ENCODE results near the gene GALNT2.

Gene GALNT2

DNA sequence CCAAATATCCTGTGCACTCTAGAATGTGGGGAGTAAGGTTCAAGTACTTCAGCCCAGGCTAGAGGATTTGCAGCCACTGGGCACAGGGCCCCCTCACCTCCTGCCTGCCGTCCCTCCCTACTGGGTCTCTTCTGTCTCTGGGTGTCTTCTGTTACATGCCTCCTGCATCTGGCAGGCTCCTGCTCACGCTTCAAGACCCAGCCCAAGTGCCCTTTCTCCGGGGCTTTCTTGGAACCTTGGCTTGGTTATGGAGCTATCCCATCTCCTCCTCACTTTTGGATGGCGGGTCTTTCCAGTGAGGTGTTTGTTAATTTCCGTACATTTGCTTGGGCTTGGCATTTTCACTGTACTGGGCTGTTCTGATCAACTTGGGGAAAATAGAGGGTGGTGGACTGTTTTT, 129.0 kb downstream of the GALNT2 start:
- no peak for ATAC-seq
- TF ChIP-seq ZFP3 (CRISPR knock-in tag; IDR thresholded peaks at IDR 0.05) = peak; percentile 60; the same call in 1 of the 2 replicates
- TF ChIP-seq RARB (CRISPR knock-in tag; IDR thresholded peaks at IDR 0.05) = no peak
- TF ChIP-seq SNAI2 (CRISPR knock-in tag; IDR thresholded peaks at IDR 0.05) = no peak

DNA sequence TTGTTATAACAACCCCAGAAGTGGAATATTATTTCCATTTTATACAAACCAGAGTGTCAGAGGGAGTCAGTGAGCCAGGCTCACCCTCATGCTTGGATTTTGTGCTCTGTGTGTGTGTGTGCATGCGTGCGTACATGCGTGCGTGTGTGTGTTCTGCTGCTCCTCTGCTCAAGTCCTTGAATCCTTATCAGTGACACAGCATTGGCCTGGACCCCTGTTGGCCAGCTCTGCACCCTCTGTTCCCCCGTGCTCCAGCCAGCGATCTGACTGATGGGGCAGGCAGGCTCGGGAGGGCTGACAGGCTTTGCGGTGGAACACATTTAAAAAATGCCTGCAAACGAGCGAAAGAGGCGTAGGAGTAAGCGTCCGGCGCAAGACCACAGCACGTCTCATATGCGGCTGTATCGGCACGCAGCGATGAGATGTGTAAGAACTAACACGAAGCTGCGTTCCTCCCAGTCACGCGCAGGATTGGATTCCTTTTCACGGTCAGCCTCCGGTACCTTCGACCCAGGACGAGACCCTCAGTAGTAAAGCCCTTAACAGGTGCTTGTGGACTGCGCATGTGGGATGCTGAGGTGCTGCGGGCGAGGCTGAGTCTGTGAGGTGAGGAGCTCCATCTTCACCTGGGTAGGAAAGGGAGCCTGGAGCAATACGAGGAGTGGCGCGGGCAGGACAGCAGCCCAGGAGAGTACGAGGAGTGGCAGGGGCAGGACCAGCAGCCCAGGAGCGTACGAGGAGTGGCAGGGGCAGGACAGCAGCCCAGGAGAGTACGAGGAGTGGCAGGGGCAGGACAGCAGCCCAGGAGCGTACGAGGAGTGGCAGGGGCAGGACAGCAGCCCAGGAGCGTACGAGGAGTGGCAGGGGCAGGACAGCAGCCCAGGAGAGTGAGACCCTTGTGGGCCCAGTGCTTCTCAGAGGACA, 130.9 kb downstream of the GALNT2 start:
- no peak for ATAC-seq
- TF ChIP-seq, protein P1, sequence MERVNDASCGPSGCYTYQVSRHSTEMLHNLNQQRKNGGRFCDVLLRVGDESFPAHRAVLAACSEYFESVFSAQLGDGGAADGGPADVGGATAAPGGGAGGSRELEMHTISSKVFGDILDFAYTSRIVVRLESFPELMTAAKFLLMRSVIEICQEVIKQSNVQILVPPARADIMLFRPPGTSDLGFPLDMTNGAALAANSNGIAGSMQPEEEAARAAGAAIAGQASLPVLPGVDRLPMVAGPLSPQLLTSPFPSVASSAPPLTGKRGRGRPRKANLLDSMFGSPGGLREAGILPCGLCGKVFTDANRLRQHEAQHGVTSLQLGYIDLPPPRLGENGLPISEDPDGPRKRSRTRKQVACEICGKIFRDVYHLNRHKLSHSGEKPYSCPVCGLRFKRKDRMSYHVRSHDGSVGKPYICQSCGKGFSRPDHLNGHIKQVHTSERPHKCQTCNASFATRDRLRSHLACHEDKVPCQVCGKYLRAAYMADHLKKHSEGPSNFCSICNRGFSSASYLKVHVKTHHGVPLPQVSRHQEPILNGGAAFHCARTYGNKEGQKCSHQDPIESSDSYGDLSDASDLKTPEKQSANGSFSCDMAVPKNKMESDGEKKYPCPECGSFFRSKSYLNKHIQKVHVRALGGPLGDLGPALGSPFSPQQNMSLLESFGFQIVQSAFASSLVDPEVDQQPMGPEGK (CRISPR knock-in tag; IDR thresholded peaks at IDR 0.05; ENCODE audit: borderline replicate concordance) = no peak
- TF ChIP-seq GLIS3 (CRISPR knock-in tag; IDR thresholded peaks at IDR 0.05) (no peak), ZC3H10 (CRISPR knock-in tag; IDR thresholded peaks at IDR 0.05) (no peak), OSR1 (CRISPR knock-in tag; IDR thresholded peaks at IDR 0.05) (no peak), CSDC2 (CRISPR knock-in tag; IDR thresholded peaks at IDR 0.05) (no peak), ZNF70 (CRISPR knock-in tag; IDR thresholded peaks at IDR 0.05) (no peak), ZNF565 (CRISPR knock-in tag; conservative IDR thresholded peaks at IDR 0.05; ENCODE audit: low read depth) (no peak), RARB (CRISPR knock-in tag; IDR thresholded peaks at IDR 0.05) (no peak), ISL1 (CRISPR knock-in tag; IDR thresholded peaks at IDR 0.05) (no peak), ESRRG (CRISPR knock-in tag; IDR thresholded peaks at IDR 0.05) (no peak), TCF4 (CRISPR knock-in tag; IDR thresholded peaks at IDR 0.05; ENCODE audit: borderline replicate concordance) (no peak), SNAI2 (CRISPR knock-in tag; IDR thresholded peaks at IDR 0.05) (no peak), PPARA (CRISPR knock-in tag; IDR thresholded peaks at IDR 0.05; ENCODE audit: borderline replicate concordance) (no peak), ARNTL (CRISPR knock-in tag; IDR thresholded peaks at IDR 0.05; ENCODE audit: borderline replicate concordance, low read depth) (no peak), ZFP30 (CRISPR knock-in tag; IDR thresholded peaks at IDR 0.05) (no peak), ZFP3 (CRISPR knock-in tag; IDR thresholded peaks at IDR 0.05) (no peak), ZNF8 (CRISPR knock-in tag; IDR thresholded peaks at IDR 0.05) (no peak)
- TF ChIP-seq, protein P2, sequence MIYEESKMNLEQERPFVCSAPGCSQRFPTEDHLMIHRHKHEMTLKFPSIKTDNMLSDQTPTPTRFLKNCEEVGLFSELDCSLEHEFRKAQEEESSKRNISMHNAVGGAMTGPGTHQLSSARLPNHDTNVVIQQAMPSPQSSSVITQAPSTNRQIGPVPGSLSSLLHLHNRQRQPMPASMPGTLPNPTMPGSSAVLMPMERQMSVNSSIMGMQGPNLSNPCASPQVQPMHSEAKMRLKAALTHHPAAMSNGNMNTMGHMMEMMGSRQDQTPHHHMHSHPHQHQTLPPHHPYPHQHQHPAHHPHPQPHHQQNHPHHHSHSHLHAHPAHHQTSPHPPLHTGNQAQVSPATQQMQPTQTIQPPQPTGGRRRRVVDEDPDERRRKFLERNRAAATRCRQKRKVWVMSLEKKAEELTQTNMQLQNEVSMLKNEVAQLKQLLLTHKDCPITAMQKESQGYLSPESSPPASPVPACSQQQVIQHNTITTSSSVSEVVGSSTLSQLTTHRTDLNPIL (CRISPR knock-in tag; IDR thresholded peaks at IDR 0.05; ENCODE audit: low read depth) = no peak
- TF ChIP-seq, protein P3, sequence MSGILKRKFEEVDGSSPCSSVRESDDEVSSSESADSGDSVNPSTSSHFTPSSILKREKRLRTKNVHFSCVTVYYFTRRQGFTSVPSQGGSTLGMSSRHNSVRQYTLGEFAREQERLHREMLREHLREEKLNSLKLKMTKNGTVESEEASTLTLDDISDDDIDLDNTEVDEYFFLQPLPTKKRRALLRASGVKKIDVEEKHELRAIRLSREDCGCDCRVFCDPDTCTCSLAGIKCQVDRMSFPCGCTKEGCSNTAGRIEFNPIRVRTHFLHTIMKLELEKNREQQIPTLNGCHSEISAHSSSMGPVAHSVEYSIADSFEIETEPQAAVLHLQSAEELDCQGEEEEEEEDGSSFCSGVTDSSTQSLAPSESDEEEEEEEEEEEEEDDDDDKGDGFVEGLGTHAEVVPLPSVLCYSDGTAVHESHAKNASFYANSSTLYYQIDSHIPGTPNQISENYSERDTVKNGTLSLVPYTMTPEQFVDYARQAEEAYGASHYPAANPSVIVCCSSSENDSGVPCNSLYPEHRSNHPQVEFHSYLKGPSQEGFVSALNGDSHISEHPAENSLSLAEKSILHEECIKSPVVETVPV (CRISPR knock-in tag; IDR thresholded peaks at IDR 0.05) = no peak

DNA sequence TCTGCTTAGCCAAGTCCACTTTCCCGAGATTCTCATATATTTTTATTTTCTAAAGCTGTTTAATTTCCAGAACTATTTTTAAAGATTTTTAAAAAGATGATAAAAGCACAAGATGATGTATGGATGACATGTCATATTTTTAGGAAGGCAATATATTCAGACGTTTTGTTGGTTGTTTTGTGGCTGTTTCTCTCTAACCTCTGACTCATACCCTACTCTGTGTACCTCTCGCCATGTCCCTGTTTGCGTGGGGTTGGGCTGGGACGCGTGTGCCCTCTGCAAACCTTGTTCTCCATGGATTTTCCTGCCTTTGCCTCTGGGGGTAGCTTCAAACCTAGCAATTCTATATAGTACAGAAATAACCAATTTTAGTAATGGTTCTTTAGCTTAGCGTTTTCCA, 132.0 kb downstream of the GALNT2 start:
- TF ChIP-seq ZNF565 (CRISPR knock-in tag; conservative IDR thresholded peaks at IDR 0.05; ENCODE audit: low read depth) = no peak
- ATAC-seq = no peak

DNA sequence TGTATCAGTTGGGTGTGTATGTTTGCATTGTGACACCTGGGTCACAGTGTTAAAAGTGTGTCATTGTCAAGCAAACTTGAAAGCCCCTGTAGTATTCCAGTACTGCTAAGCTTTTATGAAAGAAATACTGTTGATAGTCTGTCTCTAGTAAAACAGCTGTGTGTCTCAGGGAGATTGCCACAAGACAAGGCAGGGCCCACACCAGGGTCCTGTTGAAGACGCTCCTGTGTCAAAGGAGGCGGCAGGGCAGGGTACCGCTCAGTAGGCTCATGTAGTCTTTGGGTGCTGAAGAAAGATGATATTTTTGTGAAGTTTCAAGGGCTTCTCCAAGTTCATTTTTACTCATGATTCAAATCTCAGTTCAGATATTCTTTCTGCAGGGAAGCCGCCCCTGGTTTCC, 132.5 kb downstream of the GALNT2 start:
- no peak for ATAC-seq
- TF ChIP-seq ZNF8 (CRISPR knock-in tag; IDR thresholded peaks at IDR 0.05) (no peak), ZNF565 (CRISPR knock-in tag; conservative IDR thresholded peaks at IDR 0.05; ENCODE audit: low read depth) (no peak), GLIS3 (CRISPR knock-in tag; IDR thresholded peaks at IDR 0.05) (no peak), ARNTL (CRISPR knock-in tag; IDR thresholded peaks at IDR 0.05; ENCODE audit: borderline replicate concordance, low read depth) (no peak), TOX (CRISPR knock-in tag; IDR thresholded peaks at IDR 0.05; ENCODE audit: borderline replicate concordance) (no peak), OSR1 (CRISPR knock-in tag; IDR thresholded peaks at IDR 0.05) (no peak), PPARA (CRISPR knock-in tag; IDR thresholded peaks at IDR 0.05; ENCODE audit: borderline replicate concordance) (no peak), TCF4 (CRISPR knock-in tag; IDR thresholded peaks at IDR 0.05; ENCODE audit: borderline replicate concordance) (no peak), CSDC2 (CRISPR knock-in tag; IDR thresholded peaks at IDR 0.05) (no peak), BACH2 (CRISPR knock-in tag; IDR thresholded peaks at IDR 0.05; ENCODE audit: borderline replicate concordance) (no peak), ZFP30 (CRISPR knock-in tag; IDR thresholded peaks at IDR 0.05) (no peak), ZNF70 (CRISPR knock-in tag; IDR thresholded peaks at IDR 0.05) (no peak), ESRRG (CRISPR knock-in tag; IDR thresholded peaks at IDR 0.05) (no peak)
- TF ChIP-seq, protein P3 (CRISPR knock-in tag; IDR thresholded peaks at IDR 0.05) = no peak
- TF ChIP-seq, protein P4, sequence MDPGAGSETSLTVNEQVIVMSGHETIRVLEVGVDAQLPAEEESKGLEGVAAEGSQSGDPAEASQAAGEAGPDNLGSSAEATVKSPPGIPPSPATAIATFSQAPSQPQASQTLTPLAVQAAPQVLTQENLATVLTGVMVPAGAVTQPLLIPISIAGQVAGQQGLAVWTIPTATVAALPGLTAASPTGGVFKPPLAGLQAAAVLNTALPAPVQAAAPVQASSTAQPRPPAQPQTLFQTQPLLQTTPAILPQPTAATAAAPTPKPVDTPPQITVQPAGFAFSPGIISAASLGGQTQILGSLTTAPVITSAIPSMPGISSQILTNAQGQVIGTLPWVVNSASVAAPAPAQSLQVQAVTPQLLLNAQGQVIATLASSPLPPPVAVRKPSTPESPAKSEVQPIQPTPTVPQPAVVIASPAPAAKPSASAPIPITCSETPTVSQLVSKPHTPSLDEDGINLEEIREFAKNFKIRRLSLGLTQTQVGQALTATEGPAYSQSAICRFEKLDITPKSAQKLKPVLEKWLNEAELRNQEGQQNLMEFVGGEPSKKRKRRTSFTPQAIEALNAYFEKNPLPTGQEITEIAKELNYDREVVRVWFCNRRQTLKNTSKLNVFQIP (CRISPR knock-in tag; IDR thresholded peaks at IDR 0.05; ENCODE audit: borderline replicate concordance, low read depth) = no peak
